HPDE6-E6E7 (cell line): Measurements from ENCODE around the gene METTL9.
A peak's percentile ranks its signal among the peaks of the same experiment; 100 is the strongest.
"Not testable (repeated sequence)": the region's sequence is repeated elsewhere in the genome, so short reads cannot be mapped to it uniquely, and the experiment has no call there.

Source experiments
- DNase-seq: peaks from one replicate; pipeline ENCODE4 v3.0.0; 2011; ENCODE audit warnings: missing footprints; ENCODE audit errors: extremely low spot score

Gene METTL9

GRCh38 chr16:21599122-21600030 lies at the start of gene METTL9:
Gene METTL9 (plus strand): TSS chr16:21599577. CDS start chr16:21599734, 157 bp downstream.
- peak; percentile 94 for DNase-seq

GRCh38 chr16:21549975-21550374 lies 49.4 kb upstream of the METTL9 start:
- not testable (repeated sequence) for DNase-seq

DNA sequence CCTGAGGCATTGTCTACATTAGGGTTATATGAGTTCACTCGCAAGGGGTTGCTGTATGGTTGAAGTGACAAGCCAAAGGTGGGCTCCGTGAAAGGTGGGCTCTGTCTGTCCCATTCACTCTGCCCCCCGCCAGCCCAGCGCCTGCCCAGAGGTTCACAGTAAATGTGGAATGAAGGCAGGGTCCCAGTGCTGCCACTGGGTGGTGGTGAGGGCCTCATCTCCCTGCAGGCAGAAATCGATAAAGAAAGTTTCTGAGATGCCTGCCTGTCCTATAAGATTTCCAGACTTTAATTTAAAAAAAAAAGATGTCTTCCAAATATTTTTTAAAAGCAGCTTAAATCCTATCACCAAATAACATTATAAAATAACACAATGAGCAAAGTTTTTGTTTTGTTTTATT lies 48.9 kb upstream of the METTL9 start:
- not testable (repeated sequence) for DNase-seq

GRCh38 chr16:21551076-21551475 lies 48.3 kb upstream of the METTL9 start:
- not testable (repeated sequence) for DNase-seq

DNA sequence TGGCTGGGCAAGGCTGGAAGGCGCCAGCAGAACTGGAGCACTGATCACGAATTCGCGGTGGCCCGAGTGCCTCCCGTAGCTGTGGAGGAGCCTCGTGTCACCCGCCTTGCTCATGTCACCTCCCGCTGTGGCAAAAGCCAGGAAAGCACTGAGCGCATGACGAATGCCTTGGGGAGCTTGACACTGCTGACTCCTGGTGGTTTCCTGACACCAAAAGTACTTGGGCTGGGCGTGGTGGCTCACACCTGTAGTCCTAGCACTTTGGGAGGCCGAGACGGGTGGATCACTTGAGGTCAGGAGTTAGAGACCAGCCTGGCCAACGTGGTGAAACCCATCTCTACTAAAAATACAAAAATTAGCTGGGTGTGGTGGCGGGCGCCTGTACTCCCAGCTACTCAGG lies 47.8 kb upstream of the METTL9 start:
- not testable (repeated sequence) for DNase-seq

DNA sequence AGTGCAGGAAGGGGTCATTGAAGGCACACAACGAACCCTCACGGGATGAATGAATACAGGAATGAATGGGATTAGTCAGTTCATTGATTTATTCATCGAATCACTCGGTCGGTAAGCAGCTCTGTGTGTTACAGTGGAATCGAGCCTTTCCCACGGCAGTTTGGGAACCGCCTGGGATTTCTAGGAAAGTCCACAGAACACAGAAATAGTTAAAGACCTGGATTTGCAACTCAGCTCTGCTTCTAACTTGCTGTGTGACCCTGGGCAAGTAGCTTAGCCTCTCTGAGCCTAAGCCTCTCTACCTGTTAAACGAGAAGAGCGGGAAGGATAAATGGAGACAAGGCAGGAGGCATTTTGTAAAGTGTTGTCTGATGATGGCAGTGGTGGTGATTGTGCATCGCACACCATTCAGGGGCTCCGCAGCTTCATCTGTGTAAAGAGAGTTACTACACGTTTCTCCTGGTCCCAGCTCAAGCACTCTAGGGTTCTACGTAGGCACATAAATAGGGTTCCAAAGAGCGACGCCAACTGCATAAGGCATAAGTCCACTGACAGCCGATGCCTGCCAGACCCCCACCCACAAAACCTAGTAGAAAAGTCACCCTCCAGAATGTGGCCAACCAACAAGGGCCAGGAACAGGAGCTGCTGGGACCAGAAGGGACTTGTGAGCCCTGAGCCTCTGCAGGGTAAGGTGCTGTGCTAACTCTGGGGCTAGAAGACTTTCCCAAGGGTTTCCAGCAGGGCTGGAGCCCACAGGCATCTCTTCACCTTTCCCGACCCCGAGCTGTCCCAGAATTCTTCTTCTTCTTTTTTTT lies 45.7 kb upstream of the METTL9 start:
- DNase-seq: not testable (repeated sequence)

DNA sequence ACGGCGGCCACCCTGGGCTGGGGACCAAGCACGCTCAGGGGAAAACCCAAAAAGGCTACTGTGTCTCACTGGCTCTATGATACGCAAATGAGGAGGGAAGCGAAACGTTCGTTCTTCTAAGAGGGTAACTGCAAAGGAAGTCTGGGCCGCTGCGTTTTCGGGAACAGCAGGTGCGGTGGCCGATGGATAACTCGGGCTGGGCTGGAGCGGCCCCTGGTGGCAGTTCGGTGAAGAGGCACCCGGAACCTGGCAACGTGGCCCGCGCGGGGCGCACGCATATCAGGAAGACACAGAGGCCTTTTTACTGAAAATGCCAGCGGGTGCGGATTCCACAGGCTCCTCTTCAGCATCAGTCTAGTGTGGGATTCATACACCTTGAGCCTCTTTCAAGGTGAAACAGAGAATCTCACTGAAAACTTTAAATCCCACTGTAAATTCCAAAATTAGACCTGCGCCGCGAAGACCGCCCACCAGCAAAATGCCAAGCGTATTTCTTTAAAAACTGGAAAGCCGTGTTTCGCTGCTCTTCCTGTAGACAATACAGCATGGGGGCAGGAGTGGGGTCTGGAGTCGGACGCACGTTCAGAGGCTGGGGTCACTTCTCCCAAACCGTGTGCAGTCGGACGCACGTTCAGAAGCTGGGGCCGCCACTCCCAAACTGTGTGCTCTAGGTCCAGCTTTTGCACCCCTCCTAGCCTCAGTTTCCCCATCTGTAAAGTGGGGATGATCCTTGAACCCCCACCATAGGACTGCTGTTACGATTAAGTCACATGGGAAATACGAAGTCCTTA lies 44.4 kb upstream of the METTL9 start:
- DNase-seq: peak; percentile 92

GRCh38 chr16:21555621-21556020 lies 43.8 kb upstream of the METTL9 start:
- not testable (repeated sequence) for DNase-seq

DNA sequence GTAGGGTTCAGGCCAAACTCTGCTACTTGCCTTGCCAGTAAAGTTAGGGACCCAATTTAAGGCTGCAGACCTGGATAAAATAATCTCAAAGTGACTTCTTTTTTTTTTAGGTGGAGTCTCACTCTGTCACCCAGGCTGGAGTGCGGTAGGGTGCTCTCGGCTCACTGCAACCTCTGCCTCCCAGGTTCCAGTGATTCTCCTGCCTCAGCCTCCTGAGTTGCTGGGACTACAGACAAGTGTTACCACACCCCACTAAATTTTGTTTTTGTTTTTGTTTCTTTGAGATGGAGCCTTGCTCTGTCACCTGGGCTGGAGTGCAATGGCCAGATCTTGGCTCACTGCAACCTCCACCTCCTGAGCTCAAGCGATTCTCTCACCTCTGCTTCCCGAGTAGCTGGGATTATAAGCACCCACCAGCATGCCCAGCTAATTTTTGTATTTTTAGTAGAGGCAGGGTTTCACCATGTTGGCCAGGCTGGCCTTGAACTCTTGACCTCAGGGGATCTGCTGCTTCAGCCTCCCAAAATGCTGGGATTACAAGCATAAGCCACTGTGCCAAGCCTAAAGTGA lies 43.3 kb upstream of the METTL9 start:
- not testable (repeated sequence) for DNase-seq

- DNase-seq: not testable (repeated sequence)
These were observed 42.6 kb upstream of the METTL9 start for GRCh38 chr16:21556651-21557241.

DNA sequence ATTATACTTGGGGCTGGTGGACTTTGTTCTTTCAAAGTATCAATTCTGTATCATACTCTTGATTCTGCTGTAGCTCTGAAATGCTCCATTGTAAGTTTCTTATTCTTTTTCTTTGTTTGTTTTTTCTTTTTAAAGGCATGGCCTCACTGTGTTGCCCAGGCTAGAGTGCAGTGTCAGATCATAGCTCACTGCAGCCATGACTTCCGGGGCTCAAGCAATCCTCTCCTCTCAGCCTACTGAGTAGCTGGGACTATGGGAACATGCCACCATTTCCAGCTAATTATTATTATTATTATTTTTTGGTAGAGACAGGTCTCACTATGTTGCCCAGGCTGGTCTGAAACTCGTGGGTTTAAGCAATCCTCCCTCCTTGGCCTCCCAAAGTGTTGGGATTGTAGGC lies 38.9 kb upstream of the METTL9 start:
- no peak for DNase-seq

- no peak for DNase-seq
These were observed 35.7 kb upstream of the METTL9 start for GRCh38 chr16:21563676-21564075.

DNA sequence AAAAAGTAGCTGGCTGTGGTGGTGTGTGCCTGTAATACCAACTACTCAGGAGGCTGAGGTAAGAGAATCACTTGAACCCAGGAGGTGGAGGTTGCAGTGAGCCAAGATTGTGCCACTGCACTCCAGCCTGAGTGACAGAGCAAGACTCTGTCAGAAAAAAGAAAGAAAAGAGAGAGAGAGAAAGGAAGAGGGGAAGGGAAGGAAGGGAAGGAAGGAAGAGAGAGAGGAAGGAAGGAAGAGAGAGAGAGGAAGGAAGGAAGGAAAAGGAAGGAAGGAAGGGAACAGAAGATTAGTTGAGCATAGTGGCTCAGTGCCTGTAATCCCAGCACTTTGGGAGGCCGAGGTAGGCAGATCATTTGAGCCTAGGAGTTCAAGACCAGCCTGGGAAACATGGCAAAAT lies 35.0 kb upstream of the METTL9 start:
- DNase-seq: not testable (repeated sequence)

DNA sequence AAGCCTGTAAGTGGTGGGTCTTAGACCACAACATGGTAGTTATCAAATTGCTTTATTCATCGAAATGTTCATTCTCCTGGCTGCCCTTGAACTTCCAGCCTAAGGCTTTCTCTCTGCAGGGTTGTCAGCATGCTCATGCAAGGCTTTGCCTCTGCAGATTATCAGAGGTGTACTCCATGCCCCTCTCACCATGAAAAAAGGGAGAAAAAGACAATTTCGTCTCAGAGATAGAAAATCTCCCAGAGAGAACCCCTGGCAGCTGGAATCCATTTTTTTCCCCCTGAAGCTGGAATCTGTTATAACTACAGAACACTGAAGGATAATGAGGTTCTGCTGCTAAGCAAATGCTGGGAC lies 33.9 kb upstream of the METTL9 start:
- no peak for DNase-seq

DNA sequence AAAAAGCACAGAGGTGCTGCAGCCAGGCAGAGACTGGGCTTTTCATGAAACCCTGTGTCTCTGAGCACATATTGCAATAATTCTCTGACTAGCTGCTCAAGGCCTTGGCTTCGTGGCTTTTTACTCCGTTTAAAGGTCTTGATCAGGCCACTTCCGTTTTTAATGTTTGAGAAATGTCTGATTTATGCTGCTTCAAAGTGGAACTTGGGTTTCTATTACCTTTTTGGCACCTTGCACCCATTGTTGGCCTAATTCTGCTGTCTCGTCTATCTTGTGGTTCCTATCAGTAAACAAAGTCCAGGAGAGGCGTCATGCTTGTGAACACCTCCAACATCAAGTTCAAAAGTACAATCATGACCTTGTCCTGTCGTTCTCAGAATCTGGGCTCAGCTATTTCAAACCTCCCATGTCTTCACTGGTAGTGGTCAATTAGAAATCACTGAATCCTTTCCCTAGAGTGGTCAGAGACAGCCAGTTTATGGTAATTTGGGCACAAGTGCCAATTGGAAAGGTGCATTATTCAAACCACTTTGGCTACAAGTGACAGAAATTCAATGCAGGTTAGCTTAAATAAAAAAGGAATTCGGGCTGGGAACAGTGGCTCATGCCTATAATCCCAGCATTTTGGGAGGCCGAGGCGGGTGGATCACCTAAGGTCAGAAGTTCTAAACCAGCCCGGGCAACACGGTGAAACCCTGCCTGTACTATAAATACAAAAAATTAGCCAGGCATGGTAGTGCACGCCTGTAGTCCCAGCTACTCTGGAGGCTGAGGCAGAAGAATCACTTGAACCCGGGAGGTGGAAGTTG lies 33.3 kb upstream of the METTL9 start:
- DNase-seq: no peak

DNA sequence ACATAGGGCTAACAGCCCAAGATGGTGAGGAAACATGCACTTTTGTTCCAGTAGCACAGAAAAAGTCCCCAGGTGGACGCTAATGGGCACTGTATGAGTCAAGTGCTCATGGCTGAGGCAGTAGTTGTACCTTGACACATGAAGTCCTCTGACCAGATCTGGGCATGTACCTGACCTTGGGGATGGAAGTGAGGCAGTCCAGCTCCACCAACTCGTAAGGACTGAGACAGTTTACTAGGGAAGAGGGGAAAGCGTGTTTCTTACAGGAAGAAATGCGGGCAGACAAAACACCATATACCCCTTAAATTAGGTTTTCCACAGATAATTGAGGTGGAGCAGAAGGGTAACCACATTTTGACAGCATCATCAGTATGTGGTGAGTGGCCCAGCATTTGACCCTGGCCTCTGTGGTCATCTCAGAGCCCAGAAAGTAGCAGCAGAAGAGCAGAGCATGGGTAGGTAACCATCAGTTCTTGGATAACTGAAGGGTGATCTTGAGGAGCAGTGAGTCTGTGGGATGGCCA lies 32.4 kb upstream of the METTL9 start:
- DNase-seq: no peak

DNA sequence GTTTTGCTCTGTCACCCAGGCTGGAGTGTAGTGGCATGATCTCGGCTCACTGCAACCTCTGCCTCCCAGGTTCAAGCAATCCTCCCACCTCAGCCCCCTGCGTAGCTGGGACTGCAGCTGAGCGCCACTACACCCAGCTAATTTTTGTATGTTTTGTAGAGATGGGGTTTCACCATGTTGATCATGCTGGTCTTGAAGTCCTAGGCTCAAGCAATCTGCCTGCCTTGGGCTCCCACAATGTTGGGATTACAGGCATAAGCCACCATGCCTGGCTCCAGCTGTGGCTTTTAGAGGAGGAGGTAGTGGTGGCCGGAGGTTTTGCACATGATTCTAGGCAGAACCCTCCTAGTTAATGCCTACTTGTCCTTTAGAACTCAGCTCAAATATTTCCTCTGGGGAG lies 31.9 kb upstream of the METTL9 start:
- DNase-seq: not testable (repeated sequence)

GRCh38 chr16:21568502-21569189 lies 30.7 kb upstream of the METTL9 start:
- no peak for DNase-seq

DNA sequence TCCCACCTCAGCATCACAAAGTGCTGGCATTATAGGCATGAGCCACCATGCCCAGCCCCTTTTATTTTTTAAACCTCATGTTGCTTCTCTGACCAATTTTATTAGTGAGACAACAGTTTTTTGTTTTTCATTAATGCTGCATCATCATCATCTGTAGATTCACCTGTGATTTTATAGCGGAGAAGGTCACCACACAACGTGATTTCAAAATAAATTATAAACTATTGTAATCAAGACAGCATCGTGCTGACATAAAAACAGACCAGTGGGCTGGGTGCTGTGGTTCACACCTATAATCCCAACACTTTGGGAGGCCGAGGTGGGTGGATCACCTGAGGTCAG lies 28.7 kb upstream of the METTL9 start:
- no peak for DNase-seq

DNA sequence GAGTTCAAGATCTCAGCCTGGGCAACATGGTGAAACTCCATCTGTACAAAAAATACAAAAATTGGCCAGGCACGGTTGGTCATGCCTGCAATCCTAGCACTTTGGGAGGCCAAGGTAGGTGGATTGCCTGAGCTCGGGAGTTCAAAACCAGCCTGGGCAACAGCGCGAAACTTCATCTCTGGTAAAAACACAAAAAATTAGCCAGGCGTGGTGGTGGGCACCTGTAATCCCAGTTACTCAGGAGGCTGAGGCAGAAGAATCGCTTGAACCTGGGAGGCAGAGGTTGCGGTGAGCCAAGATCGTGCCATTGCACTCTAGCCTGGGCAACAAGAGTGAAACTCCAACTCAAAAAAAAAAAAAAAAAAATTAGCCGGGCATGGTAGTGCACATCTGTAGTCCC lies 25.9 kb upstream of the METTL9 start:
- not testable (repeated sequence) for DNase-seq
